Medulla oblongata (tissue), 1 donor: ENCODE results near the gene IL4I1.

Experiments
- DNase-seq: peaks from one replicate; pipeline ENCODE4 v3.0.0-alpha.2; 2015; ENCODE audit errors: extremely low spot score

IL4I1 gene

DNA sequence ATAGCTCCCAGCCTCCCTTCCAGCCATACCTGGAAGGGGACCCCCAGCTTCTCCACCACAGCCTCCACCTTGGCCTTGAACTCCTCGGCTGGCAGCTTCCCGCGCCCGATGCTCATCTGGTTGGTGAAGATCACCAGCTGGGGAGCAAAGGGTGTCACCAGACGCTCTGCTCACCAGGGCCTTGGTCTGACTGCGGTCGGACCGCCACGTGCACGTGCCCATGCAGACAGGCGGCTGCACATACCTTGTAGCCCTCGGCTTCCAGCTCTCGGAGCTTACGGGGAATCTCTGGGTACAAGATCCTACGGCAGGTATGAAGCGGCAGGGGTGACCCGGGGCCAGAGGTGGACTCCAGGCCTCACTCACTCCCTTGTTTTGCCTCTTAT, 32.8 kb downstream of the IL4I1 start:
- no peak for DNase-seq

DNA sequence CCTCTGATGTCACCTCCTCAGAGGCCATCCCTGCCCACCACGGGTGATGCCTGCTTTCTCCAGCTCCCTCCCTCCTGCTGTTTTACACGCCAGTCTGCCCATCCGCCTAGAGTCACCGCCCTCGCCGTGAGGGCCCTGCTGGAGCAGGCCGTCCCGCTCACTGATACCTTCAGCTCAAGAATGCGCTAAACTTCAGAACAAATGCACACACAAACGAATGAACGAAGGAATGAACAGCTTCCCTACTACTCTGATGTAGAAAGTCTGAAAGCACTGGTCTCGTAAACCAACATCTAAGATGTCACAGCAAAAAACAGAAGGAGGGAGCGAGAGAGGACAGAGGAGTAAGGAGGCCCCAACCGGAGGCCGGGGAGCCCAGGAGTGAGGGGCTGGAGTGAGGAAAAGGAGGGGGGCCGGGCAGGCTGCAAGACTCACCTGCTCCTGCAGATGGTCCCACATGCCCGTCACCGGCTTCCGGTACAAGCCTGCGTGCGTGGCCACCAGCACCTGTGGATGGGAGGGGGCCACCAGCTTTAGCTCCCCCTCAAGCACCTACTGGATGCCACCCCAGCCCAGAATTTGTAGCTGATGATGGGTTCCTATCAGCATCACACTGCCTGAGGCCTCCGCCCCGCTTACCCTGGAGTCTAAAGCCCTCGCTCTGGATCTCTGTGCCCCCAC, 33.3 kb downstream of the IL4I1 start:
- DNase-seq: no peak

DNA sequence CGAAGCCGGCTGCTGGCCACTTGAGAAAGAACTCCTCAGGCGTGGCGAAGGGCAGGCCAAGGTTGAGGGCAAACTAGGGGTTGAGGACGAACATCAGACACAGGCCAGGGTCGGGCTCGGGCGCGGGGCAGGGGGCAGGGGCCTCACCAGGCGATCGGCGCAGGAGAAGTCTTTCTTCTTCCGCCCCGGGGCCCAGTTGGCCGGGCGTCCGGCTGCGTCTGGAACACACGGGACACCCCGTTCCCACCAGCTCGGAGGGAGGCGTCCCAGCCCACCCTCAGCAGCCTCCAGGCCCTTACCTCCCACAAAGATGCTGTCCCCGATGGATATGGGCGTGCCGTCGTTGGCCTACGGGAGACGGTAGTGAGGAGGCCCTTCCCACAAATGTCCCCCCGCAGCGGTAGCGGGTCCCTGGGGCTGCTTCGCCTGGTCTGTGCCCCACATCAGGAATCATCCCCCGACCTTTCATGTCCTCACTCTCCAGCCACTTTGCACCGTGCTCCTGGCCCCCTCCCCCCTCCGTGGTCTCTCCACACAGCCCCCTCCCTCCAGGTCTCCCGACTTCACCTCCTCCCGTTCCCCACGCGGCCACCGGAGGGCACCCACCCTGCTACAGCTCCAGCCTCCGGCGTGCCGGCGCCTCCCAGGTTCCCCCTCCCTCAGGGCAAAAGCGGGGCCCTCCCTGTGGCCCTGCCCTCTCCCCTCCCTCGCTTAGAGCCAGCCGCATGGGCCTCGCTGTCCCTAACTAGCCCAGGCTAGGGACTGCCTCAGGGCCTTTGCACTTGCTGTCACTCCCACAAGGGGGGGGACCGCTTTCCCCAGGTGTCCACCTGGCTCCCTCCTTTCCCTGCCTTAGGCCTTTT, 34.1 kb downstream of the IL4I1 start:
- no peak for DNase-seq

DNA sequence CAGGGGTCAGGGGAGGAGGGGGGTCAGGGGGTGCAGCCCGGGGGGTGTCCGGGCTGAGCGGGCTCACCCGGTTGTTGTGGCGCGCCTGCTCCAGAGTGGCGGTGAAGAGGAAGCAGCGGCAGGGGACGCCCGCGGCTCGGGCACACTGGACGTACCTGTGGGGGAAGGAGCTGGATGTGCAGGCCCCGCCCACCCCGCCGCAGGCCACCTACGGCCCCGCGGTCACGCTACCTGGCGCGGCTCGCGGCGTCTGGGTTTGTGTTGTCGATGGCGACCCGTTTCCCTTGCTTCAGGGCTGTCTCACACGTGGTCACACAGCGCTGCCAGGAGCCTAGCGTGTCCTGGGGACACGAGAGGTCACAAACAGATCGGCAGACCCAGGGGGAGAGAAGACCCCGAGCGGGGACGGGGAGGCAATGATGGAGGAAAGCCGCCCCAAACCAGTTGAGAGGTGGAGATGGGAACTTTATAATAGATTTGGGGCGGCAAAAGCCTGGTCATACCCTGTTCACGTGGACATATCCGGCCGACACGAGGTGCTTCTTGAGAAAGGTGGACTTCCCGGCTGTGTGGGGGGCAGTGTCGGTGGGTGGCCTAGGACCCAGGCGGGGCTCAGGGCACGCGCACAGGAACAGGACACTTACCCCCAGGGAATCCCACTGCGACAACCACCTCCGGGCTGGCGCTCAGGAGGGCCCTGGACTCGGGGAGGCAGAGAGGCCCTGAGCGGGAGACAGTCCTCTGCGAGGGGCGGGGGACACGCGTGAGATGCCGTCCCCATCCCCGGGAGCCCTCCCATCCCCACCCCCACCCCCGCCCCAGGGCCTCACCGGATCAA, 34.9 kb downstream of the IL4I1 start:
- DNase-seq: no peak

DNA sequence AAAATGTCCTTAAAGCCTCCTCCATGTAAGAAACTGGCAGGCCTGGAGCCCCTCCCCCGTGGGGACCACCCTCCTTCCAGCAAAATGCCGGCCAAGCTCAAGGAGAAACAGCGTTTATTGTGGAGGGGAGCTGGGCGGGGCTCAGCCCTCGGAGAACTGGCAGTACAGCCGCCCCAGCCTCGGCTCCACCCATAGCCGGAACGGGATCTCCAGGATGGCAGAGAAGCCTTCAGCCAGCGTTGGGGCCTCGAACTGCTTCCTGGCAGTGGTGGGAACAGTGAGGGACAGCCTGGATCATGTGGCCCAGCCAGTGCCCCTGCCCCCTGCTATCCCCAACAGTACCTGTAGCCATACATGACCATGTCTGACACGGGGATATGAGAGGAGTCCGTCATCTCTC, 35.6 kb downstream of the IL4I1 start:
- no peak for DNase-seq

DNA sequence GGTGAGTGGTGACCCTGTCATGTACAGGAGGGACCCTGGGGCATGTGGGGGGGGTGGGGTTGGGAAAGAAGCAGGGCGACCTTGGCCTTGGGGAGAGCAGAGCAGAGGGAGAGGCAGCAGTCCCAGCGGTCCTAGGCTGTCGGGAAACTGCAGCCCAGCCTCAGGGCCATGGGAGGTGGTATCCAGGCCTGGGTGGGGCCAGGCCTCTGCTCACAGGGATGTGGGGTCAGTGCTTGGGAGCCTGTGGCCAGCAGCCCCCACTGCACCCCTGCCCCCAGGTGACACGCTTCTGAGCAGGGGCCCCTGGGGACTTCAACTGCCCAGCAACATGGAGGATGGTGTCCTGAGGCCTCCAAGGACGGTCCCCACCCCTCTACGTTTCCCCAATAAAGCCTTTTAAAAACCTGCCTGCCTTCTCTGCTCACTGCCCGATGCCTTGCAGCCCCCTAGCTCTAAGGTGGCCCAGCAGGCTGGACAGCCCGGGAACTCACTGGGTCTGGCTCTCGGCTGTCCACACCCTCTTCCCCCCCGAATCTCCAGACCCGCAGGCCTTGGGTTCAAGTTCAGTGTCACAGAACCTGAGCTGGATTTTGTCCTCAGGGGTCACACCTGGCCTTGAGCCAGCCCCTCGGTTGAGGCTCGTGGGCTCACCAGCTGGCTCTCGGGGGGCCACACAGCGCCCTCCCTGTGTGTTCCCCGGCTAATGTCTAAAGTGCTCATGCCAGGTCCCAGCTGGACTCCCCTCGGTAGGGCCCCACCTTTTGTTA, 36.2 kb downstream of the IL4I1 start:
- DNase-seq: no peak

DNA sequence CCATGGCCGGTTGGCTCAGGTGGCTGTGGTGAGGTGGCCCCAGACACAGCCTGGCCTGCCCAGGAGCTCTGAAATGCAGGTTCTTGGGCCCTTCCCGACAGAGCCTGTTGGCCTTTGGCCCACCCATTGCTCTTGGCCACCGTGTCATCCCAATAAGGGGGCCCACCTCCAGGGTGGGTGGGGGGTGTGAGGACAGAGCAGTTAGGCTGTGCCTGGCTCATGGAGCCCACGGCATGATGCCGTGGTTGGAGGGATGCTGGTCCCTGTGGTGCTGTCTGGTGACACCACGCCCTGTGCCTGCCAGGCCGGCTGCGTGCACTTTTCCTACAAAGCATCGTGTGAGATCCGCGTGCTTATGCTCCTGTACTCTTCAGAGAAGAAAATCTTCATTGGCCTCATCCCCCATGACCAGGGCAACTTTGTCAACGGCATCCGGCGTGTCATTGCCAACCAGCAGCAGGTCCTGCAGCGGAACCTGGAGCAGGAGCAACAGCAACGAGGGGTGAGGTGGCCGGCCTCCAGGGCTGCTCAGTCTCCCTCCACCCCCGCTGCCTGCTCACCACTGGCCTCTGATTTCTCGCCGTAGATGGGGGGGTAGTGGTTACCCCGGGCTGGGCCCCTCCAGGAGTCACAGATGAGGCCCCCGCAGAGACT, 36.9 kb downstream of the IL4I1 start:
- DNase-seq: no peak

DNA sequence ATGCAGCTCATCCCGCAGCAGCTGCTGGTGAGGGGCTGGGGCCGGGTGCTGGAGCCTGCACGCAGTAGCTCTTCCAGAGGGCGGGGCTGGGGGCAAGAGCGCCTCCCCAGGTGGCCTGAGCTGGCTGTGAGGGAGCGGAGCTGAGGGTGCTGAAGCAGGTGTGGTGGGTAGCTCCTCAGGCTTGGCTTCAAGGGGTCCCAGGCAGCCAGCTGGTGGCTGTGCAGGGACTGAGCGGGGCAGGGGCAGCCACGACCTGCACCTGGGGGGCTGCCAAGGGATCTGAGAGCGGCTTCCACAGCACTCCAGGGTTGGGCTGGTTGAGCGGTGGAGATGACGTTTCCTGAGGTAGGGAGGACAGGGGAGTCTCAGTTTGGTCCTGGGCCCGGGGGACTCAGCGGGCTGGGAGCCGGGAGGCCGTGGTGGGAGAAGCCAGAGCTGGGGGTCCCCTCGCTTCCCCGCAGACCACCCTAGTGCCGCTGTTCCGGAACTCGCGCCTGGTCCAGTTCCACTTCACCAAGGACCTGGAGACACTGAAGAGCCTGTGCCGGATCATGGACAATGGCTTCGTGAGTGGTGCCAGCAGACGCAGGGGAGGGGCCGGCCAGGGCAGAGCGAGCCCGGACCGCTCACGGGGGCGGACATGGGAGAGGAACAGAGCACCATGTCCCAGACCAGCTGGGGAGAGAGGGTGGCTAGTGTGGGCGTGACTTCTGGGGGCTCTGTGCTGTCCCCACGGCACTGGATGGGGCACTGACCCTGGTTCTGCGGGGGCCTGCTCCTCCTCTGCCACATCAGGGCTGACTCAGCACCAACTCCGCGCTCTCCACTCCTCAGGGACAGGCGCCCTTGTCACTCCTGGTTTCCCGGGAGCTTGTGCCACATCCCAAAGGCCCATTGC, 38.4 kb downstream of the IL4I1 start:
- peak; percentile 66 for DNase-seq

DNA sequence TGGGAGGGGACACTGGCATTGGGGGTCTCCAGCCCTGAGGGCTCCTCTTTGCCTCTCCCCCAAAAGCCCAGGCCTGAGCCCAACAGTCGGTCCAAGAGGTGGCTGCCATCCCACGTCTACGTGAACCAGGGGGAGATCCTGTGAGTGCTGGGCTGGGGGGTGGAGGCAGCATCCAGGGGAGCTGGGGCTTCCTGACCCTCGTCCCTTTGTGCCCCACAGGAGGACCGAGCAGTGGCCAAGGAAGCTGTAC, 38.9 kb downstream of the IL4I1 start:
- no peak for DNase-seq

DNA sequence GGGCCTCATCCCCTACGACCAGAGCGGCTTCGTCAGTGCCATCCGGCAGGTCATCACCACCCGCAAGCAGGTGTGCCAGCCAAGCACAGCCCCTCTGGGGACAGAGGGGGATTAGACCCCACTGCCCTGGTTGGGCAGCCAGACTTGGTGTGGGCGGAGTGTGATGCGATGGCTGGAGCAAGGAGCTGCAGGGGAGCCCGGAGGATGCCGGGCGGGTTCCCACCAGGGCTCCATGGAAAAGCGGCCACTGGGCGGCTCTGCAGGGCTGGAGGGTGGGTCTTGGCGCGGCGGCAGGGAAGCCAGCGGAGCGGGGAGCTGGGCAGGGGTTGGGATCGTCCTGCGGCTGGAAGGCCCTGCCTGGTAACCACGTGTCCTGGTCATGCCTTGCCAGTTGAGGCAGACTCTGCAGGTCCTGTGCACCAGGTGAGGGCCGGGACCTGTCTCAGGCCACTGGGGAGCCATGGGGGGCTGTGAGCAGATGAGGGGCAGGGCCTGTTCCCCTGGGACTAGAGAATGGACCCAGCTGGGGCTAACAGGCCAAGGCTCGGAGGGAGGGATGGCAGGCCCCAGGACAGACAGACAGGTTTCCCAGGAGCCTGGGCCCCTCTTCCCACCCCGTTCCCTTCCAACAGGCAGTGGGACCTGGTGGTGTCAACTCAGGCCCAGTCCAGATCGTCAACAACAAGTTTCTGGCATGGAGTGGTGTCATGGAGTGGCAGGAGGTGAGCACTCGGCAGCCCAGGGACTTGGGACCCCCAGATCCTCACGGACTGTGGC, 39.4 kb downstream of the IL4I1 start:
- DNase-seq: no peak

DNA sequence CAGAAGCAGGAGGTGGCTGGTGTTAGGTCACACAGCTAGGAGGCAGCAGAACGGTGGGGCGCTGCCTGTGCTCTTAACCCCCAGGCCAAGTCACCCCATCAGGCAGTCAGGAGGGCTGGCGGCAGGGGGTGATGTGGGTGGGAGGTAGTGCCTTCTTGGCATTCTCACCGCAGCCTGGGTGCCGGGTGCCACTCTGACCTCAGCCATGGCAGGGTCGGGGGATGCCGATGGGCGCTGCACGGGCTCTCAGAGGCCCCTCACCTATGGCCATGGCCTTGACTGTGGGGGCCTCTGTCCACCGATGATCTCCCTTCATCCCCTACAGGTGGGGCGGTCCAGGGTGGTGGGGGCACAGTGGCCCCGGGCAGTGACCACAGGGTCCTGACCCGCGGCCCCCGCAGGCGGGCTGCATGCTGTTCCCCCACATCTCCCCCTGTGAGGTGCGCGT, 40.1 kb downstream of the IL4I1 start:
- DNase-seq: no peak

DNA sequence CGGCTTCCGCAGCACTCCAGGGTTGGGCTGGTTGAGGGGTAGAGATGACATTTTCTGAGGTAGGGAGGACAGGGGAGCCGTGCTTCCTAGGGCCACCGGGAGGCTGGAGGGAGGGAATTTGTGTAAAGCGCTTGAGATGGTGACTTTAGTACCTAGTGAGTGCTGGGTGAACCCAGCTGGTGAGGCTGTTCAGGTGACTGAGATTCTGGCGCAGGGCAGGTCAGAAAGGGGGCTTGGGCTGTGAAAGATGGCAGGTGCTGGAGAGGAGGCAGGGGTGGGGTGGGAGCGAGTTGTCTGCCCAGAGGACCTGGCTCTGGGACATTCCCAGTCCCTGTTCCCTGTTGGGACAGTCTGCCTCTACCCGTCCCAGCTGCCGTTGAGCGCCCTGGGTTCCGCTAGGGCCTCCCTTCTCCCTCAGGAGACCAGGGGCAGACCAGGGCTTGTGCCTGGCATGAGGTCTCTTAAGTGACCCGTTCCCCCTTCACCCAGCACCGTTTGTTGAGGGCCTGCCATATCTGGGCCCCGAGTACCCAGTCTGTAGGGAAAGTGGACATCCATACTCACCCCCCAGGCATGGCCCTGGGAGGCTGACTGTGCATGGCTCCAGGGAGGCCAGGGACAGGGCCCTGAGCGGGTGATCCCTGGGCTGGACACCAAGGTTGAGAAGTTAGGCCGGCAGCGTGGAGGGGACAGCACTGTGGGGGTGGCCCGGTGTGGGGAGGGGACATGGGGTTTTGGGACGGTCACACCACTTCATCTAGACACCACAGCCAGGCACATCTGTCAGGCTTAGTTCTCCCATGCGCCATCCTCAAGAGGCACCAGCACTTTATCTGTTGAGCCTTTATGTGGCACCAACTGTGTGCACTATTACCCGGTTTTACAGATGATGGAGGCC, 40.8 kb downstream of the IL4I1 start:
- DNase-seq: no peak

DNA sequence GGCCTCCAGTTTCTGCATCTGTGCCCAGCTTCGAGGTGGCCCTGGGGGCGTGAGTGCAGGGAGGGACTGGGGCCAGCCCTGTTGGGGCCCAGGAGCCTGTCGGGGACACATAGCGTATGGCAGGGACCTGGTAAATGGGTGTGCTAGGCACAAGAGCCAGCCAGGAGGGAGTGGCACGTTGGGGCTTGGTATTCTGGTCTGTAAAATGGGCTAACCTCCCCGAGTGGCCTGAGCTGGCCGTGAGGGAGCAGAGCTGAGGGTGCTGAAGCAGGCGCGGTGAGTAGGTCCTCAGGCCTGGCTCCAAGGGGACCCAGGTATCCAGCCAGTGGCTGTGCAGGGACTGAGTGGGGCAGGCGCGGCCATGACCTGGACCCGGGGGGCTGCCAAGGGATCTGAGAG, 41.4 kb downstream of the IL4I1 start:
- DNase-seq: no peak

DNA sequence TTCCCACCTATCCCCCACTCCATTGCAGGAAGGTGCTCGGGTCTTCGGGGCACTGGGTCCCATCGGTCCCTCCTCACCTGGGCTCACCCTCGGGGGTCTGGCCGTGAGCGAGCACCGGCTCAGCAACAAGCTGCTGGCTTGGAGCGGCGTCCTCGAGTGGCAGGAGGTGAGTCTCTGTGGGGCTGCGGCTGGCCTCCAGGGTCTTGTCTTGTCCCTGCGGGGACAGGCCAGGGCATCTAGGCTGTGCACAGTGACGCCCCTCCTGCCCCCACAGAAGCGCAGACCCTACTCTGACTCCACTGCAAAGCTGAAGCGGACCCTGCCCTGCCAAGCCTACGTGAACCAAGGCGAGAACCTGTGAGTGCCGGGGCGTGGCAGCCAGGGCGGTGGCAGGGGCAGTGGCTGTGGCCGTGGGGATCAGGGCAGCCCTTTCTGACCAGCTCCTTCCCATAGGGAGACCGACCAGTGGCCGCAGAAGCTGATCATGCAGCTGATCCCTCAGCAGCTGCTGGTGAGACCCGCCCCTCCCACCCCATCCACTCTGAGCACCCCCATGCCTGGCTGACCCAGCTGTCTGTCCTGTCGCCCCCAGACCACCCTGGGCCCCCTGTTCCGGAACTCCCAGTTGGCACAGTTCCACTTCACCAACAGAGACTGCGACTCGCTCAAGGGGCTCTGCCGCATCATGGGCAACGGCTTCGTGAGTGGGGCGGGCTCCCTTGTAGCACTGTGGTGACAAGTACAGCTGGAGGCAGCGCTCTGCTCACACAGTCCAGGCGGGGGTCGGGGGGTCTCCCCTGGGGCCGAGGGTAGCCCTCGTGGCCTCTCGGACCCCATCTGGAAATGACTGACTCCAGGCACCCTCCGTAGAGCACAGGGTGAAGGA, 42.1 kb downstream of the IL4I1 start:
- no peak for DNase-seq

DNA sequence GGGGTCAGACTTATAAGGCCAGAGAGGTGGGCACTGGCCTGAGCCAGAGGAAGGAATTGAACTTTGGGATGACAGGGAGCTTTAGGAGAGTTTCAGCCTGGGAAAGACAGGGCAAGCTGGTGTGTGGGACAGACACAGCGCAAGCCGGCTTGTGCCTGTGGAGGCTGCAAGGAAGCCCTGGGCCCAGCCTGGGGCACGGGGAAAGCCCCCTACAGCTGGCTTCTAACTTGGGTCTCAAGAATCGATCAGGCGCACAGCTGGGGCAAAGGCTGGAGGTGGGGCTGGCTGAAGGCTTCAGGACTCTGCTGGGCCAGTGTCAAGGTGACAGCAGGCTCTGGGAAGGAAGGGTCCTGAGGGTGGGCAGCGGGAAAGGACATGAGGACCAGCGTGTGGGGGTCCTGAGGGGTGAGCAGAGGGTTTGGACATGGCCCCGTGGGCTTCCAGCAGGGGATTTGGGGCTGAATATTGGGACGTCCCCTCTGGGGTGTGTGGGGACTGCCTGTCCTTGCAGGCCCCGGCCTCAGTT, 42.8 kb downstream of the IL4I1 start:
- no peak for DNase-seq

DNA sequence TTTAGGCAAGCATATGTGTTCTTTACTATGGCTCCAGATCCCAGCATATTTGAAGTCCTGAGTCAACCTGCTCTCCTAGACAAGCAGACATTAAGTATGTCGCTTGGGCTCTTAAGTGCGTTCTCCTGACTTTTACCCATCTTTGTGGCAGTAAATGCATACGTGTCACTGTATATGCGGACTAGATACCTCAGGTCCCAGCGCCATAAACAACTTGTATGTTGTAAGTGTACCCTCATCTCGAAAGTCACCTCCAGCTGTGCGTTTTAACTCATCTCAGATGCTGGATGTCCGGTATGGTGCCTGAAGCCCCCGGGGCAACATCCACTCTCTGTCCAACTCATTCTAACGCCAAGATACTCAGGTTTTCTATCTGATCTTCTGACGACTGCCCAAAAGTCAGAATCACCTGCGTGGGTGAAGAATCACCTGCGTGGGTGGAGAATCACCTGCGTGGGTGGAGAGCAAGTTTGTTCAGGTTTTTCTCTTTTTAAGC, 44.0 kb downstream of the IL4I1 start:
- no peak for DNase-seq
